Stromal cell of bone marrow (primary cell): Measurements from ENCODE around the gene PCCA.
"Not testable (repeated sequence)": the region's sequence is repeated elsewhere in the genome, so short reads cannot be mapped to it uniquely, and the experiment has no call there.

Experiments used
- DNase-seq: peaks from one replicate; pipeline ENCODE4 v3.0.0-alpha.2; 2012; ENCODE audit warnings: low read depth

PCCA gene

DNA sequence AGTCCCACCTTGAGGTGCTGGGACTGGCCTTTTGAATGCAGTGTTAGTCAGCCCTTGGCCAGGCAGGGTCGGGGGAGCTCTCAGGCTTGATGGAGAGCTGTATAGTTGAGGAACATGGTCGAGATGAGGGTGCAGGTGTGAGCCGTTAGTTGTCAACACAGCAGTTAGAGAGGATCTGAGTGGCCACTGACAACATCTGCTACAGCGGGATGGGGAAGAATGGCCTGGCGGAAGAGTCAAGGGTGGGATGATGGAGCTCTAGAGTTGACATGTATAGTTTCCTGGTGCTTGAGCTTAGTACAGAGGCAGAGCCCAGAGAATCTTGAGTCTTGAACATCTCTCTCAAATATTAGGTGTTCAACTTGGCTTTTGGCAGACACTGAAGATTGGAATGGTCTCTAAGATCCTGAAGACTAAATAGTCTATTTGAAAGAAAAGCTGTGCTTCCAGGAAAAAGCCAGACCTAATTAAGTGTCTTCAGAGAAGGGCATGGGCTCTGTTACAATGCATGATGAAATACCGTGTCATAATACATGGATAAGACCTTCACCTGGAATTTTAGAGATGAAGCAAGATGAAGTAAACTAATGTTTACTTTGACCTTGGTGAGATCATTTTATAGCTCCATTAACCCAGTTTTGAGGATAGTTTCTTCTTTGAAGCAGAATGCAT, 9.7 kb downstream of the PCCA start:
- no peak for DNase-seq

DNA sequence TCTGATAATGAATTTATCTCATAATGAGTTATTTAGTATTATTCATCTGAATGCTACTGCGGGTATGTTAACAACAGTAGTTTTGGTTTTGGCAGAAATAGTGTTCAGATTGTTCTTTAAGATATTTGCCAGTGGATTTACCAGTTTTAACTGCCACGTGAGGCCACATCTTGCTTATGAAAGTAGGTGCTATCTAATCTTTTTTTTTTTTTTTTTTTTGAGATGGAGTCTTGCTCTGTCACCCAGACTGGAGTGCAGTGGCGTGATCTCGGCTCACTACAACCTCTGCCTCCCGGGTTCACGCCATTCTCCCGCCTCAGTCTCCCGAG, 10.2 kb downstream of the PCCA start:
- not testable (repeated sequence) for DNase-seq

DNA sequence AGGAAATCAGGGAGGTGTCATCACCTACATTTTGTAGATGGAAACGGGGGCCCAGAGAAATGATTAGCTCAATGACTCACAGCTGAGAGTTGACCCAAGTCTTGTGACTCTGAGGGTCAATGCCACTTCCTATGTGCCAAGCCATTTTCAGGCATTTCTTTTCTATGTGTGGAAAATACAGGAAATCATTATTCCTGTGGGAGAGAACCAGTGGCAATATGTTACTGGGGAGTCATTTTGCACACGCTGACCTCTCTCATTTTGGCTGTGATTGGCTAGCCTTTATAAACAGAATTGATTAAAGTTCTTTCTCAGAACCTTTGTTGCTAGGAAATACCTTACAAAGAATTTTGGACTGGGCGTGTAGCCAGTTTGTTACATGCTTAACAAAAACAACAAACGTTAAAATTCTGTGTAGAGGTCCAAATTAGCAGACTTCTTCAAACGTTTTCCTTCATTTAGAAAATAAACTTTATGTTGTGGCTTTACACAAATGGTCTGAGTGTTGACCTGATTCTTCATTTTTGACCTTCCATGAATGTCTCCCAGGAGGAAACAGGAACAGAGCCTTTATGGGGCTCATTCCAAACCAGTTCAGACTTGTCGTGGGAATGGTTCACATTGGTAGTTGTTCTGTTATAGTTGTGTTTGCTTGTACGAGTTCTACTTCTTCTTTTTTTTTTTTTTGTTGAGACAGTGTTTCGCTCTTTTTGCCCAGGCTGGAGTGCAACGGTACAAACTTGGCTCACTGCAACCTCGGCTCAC, 11.4 kb downstream of the PCCA start:
- DNase-seq = peak; percentile 59

DNA sequence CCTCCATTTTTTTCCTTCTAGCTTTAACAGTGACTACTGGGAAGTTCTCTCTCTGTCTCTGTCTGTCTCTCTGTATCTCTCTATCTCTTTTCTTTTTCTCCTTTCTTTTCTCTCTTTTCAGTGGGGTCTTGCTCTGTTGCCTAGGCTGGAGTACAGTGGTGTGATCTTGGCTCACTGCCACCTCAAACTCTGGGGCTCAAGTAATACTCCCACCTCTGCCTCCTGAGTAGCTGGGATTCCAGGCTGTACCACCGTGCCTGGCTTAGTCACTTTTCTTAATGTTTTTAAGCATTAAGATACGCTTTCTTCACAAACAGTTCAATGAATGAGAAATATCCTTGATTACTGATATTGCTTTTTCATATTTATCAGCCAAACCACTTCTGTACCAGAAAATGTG, 13.1 kb downstream of the PCCA start:
- no peak for DNase-seq

DNA sequence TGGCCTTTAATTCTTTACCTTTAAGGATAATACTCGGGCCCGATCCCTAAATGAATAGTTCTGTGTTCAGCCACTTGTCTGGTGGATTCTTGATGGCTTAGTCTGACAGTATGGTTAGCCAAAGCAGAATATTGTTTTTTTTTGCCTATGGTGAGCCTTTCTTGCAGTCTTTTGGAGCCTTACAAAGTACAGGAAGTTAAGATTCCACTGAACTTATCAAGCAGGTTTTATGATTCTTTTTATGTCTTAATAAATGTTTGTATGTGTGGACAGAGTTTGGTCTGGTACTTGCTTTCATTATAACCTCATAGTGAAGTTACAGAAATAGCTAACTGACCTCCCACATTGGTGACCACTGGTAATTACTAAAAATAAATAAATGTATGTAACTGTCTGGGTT, 17.1 kb downstream of the PCCA start:
- no peak for DNase-seq

DNA sequence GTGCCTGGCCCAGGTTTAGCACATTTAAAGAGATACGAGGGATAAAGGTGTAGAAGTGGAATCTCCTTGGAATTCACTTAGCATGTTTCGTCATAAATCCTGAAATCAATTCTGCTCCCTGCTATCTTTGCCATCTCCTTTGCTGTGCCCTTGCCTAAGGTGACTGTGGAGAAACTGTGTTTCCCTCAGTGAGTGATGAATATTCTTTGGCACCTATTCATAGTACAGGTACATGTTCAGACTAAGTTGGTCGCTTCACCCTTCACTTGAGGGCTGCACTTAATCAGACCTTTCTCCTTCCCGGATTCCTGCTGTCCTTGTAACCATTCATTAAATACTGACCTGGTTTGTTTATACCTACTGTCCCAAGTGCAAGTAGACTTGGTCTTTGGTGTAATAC, 17.8 kb downstream of the PCCA start:
- no peak for DNase-seq

DNA sequence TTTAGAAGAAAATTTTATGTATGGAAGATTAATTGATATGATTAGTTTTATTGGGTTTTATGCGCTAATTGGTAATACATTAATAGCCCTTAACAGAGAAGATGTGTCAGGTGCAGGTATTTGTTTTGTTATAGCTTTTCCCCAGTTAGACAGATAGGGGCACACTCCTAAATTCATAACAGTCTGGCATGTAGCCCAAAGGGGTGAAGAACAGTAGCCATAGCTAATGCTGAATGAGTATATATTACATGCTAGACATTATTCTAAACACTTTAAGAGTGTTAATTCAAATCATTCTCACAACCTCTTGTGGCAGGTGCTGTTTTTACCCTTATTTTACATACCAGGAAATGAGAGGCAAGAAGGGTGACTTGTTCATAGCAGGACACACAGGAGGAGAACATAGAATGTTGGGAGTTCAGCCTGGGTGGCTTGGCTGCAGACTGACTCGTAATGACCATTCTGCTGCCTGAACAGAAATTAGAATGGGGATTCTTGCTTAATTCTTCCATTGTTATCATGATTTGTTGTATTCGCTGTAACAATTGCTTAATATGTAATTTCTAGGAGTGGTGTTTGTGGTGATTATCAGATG, 20.1 kb downstream of the PCCA start:
- no peak for DNase-seq

DNA sequence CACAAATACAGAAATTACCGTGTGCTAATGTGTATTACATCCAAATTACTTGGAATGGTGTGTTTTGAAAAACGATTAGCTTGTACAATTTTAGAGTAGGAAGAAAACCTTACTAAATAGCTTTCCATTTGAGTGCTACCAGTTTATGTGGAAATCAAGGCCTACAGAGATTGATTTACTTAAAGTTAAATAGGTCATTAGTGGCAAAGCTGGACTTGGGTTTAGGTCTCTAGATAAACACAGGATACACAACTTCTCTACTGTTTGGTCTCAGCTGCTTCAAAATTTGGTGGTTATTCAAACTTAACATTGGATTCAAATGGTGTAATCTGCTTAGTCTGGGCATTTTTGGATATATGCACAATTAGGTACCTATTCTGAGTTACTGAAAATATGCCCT, 21.4 kb downstream of the PCCA start:
- DNase-seq = no peak

DNA sequence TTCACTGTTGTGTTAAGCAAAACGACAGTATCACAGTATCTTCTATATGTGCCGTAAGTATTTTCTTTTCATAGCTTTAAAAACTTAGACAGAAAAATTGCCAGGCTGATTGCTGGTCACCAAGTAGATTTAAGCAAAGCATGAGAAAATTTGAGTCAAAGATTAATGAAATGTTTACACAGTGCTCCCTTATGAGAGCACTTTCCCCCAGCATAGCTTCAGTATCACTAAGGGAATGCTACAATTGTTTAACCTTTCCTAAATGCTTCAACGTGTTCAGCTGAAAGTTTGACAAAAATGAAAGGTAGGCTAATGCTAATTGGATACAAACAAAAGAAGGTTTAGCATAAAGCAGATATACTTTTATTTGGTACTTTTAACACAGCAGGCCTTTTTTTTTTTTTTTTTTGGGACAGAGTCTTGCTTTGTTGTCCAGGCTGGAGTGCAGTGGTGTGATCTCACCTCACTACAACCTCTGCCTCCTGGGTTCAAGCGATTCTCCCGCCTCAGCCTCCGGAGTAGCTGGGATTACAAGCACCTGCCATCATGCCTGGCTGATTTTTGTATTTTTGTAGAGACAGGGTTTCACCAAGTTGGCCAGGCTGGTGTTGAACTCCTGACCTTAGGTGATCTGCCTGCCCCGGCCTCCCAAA, 23.4 kb downstream of the PCCA start:
- no peak for DNase-seq

DNA sequence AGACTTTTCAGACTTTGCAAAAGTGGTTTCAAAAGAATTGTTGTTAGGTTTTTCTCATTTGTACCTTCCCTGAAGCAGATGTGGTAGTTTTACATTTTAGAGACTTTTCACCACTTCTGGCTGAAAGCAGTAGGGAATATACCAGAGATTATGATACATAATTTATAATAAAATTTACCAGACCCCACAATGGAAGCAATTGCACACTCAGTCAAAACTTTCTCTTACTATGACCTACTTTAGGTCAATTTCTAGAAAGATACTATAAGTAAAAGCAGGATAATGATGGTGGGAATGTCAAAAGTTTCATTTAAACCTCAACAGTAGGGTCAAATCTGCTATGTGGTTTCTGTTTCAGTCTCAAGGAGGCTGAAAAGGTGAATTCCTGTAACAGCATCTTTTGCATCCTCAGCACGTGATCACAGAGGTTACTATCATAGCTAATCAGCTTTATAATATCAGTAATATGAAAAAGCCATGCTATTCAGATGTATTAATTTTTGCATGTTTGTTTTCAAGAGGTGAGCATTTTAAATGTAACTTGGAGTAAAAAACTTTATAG, 26.9 kb downstream of the PCCA start:
- DNase-seq = no peak

DNA sequence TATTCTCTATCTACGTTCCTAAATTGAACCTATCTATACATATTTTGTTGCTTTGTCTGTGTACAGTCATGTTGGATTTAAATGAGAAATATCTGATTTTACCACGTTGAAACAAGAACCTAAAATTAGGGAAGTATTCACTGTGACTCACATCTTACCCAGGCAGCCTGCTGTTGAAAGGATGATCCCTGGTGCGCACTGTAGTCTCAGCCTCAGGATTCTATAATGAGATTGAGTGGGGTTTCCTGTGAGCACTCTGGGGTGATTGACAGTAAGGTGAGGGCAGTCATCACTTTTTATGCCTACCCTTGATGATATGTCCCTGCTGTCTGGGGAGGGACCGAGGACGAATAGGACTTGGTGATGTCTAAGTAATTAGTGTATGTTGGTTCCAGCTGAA, 35.4 kb downstream of the PCCA start:
- DNase-seq = no peak

DNA sequence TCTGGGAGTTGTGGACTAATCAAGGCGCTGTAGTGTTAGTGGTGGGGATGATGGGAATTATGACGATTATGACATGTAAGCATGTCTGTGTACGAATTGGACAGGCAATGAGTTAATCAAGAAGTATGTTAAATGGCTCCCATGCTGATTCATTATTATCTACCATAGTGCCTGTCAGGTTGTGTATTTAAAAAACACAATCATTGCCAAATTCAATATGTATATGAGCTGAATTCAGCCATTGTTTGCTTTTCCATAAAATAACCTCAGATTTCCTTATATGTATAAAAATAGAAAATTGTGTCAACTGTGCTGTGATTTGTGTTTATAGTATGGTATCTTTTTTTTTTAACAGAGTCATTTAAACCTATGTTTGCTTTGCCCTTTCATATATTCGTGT, 37.1 kb downstream of the PCCA start:
- DNase-seq = no peak

DNA sequence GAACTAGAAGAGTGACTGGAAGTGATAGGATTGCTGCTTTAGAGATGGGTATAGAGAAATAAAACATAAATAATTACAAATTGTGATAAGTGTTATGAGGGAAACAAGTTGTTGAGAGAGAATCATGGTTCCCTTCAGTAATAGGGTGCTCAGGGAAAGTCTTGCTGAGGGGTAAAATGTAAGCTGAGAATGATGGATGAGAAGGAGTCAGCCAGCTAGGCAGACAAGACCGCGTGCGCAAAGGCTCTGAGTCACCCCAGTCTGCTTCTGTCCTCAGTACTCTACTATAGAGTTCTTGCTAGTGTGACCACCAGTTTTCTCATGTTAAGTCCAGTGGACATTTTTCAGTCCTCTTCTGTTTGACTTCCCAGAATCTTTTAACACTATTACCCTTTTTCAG, 39.5 kb downstream of the PCCA start:
- DNase-seq = no peak

DNA sequence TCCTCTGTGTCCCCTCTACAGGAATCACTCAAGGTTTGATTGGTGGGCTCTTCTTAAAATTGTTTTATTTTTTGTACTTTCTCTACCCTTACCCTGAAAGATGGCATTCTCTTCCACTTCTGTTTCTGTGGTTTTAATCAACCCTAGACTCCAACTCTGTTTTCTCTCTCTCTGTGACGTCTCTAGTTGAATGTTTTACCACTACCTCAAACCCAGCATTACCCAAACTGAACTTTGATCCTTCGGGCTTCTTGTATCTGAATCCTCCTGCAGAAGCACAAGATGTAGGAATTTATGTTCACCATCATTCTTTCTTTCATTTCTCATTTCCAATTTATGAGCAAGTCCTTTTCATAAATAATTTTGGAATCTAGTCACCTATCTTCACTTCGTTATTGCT, 39.9 kb downstream of the PCCA start:
- DNase-seq = no peak

DNA sequence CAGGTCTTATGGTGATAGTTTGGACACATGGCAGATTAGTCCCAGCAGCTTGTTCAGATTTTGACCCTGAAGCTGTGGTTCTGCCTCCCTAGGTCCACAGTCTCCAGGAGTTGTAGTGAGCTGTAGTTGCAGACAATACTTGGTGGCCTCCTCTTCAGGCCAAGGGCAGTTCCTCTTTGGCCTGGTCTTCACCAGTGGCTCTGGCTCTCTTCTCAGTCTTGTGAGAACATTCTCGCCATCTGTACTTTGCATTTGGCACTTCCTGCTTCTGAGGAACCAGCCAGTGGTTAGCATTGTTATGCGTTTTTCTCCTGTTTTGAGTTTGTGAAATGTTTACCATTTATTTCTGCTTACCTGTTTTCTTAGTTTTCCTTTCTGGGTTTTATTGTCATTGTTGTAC, 40.7 kb downstream of the PCCA start:
- no peak for DNase-seq

DNA sequence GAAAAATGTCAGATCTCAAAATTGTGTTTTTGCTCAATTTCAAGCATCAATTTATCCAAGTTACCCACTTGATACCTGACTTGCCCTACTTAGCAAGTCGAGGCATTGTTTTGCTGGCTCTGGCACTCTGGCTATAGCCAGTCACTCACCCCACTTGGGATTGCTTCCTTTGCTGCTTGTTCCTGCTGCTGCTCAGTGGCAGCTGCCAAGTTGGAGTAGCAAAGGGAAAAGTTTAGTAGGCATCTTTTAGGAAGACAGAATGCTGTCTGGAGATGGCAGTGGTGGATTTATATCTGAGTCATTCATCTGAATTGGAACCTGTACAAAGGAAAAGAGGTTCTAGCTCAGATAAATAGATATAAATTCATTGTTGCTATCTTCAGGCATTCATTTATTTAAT, 41.2 kb downstream of the PCCA start:
- peak; percentile 54 for DNase-seq

DNA sequence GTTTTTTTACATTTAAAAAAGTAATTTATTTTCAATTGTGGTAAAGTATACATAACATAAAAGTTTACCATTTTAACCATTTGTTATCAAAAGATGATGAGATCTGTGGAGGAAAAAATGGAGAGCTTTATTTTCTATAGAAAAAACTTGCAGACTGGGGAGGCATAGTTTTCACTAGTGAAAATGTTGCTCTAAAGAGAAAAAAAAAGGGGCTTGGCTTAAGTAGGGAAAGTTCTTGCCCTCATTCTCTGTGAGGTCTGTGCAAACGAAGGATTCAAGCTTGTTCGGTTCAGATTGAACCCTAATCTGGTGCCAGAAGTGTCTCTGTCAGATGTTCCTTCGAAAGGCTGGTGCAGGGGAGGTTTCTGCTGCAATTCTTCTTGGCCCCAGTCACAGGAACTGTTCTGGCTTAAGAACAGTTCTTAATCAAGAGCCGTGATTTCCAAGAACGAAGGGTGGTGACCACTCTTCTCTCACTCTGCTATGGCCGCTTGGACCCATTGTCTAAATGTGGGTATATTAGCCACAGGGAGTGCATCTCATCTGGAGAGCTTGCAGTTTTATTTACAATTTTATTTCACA, 42.1 kb downstream of the PCCA start:
- DNase-seq = no peak

DNA sequence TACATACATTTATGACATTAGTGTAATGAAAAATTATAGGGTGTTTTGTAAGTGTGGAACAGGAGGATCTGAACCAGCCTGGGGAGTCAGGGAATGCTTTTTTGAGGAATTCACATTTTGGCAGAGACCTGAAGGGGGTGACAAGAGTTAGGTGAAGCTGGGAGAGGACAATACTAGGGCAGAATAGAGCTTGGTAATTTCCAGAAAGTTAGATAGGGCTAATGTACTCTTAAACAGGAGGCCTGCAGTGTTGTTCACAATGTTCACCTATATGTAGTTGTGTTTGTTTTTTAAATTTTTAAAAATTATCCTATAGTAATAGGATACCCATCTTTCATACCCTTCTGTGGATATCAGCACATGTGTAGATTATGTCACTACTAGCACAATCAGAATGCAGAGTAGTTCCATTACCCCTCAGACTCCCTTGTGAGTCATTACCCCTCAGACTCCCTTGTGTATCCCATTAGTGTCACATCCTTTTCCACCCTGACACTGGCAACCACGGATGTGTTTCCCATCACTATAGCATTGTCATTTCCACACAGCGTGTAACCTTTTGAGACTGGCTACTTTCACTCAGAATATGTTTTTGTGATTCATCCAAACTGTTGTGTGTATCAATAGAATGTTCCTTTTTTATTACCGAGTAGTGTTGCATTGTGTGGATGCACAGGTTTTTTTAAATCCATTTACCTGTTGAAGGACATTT, 43.1 kb downstream of the PCCA start:
- peak; percentile 79 for DNase-seq

DNA sequence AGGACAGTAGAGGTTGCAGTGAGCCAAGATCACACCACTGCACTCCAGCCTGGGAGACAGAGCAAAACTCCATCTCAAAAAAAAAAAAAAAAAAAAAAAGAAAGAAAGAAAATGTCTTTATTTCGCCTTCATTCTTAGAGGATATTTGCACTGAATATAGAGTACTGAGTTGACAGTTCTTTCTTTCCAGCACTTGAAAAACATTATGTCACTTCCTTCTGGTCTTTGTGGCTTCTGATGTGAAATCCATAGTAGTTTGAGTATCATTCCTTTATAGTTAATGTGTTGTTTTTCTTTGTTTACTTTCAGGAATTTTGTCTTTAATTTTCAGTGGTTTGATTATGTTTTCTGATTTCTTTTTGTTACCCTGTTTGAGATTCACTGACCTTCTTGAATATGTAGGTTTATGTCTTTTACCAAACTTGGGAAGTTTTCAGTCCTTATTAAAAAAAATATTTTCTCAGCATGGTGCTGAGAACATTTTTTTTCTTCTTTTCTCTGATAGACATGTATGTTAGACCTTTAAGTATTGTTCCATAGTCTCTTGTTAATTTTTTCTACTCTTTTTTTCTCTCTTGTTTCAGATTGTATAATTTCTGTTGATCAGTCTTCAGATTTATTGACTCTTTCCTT, 50.1 kb downstream of the PCCA start:
- DNase-seq = no peak

DNA sequence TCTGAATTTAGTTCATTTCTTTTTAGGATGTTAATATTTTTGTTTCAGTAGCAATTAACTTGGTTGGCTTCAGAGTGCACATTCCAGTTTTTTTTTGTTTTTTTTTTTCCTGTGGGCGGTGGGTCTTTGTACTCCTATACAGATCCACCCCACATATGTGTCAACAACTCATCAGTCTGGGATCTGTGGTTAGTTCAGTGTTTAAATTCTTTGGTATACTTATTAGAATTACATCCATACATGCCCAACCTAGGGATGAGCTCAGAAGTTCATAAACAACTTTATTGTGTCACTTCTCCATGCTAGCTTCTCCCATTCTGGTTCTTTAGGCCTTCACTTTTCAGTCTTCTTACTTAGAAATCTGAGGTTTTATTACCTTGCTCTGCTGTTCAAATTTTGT, 50.9 kb downstream of the PCCA start:
- DNase-seq = no peak

DNA sequence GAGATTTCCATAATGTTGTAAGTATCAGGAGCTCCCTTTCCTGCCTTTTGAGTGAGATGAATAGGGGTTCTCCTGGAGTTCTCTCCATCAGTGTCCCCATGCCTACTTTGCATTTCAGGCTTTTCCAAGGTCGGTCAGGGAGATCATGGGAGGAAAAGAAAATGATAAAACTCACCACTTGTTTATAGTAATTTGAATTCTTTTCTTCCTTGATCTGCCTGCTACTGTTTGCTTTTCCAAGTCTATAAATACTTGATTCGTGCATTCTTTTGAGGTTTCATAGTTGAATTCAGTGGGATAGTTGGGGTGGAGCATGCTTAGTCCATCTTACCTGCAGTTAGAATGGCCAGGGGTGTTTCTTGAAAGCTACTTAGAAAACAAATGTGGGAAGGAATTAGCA, 51.5 kb downstream of the PCCA start:
- no peak for DNase-seq
